Retinal pigment epithelial cell (primary cell): ENCODE data around the gene HOXC9.

Experiments
- DNase-seq: peaks from one replicate; pipeline ENCODE4 v3.0.0-alpha.2; 2010; ENCODE audit warnings: low read depth
- H3K4me3 ChIP-seq: 2 replicates; pipeline ENCODE4 v1.5.1; 2011; ENCODE audit warnings: mild to moderate bottlenecking, low read length, control low read depth, moderate library complexity
- CTCF ChIP-seq: conservative IDR thresholded peaks from 2 replicates; pipeline ENCODE4 v1.5.1; 2011; ENCODE audit warnings: low read depth, low read length, control low read depth, inconsistent platforms

The HOXC9 gene

GRCh38 chr12:53982648-53983567 is 17.1 kb upstream of the HOXC9 start:
- DNase-seq, result no peak
- no peak overlapping the region for H3K4me3 ChIP-seq
- no peak for TF ChIP-seq CTCF

GRCh38 chr12:53983568-53983949 is 16.4 kb upstream of the HOXC9 start:
- DNase-seq, result no peak
- H3K4me3 ChIP-seq, result no peak overlapping the region
- TF ChIP-seq CTCF, result no peak

- no peak overlapping the region for H3K4me3 ChIP-seq
- no peak for DNase-seq
- no peak for TF ChIP-seq CTCF
Observed at GRCh38 chr12:53983950-53984572, 15.9 kb upstream of the HOXC9 start.

- no peak within 1 kb of the TSS for H3K4me3 ChIP-seq
- peak; percentile 5 for DNase-seq
- TF ChIP-seq CTCF, result peak; percentile 49
Observed at GRCh38 chr12:53984901-53985691, 14.9 kb upstream of the HOXC9 start, which contains the start of gene HOXC10. HOXC10 (plus strand) TSS chr12:53985146; CDS start chr12:53985260, 114 bp downstream.

- no peak for TF ChIP-seq CTCF
- no peak overlapping the region for H3K4me3 ChIP-seq
- DNase-seq, result no peak
Observed at GRCh38 chr12:53985692-53985993, 14.3 kb upstream of the HOXC9 start.

- no peak overlapping the region for H3K4me3 ChIP-seq
- no peak for DNase-seq
- TF ChIP-seq CTCF, result no peak
Observed at GRCh38 chr12:53985994-53986685, 13.8 kb upstream of the HOXC9 start.
